ENCODE data around the gene DNAJB2.

GRCh38 chr2:219285373-219285735 is 6.2 kb downstream of the DNAJB2 start:
- no peak for TF ChIP-seq CTCF (IDR thresholded peaks at IDR 0.05; ENCODE audit: low read depth, low read length)
- TF ChIP-seq POLR2A (IDR thresholded peaks at IDR 0.05; ENCODE audit: extremely low read depth, insufficient read length) = no peak
- TF ChIP-seq MAX (IDR thresholded peaks at IDR 0.05; ENCODE audit: low read depth, low read length) = no peak
